B cell (primary cell): ENCODE measurements around the gene PARVB. TPM values are rescaled to one million over a fixed set of nuclear protein-coding genes. Genes with fewer than 3 reads are reported as not detected.

ENCODE experiments used
- ATAC-seq: fragments of 200-7000 bp; cut with Tn5 transposase; one replicate; pipeline ENCODE4 v1.10.0; 2021; ENCODE audit warnings: low read depth, mild to moderate bottlenecking, moderate number of reproducible peaks, moderate library complexity
- CTCF ChIA-PET: fragments of 350-600 bp; sonication (Branson Sonifier 250); formaldehyde crosslinking; loops from one replicate; lab custom pipeline; 2021; ENCODE audit warnings: antibody characterized with exemption, inconsistent platforms; lab: Charles Lee
- POLR2A ChIA-PET: fragments of 350-600 bp; sonication (Branson Sonifier 250); formaldehyde crosslinking; loops from one replicate; lab custom pipeline; 2021; ENCODE audit warnings: antibody characterized with exemption; lab: Charles Lee
- DNase-seq: peaks from one replicate; pipeline ENCODE4 v3.0.0; 2013
- H2AFZ ChIP-seq: 2 replicates; pipeline ENCODE4 v1.6.1; 2012; ENCODE audit warnings: mild to moderate bottlenecking, low read depth, low read length; ENCODE audit not compliant: insufficient read depth, poor library complexity, severe bottlenecking
- H3K27ac ChIP-seq, 2 donors: 1 replicate in 1 of 2; 2 replicates in 1 of 2; pipeline ENCODE4 v1.5.1; 2012 to 2013; ENCODE audit warnings: low read length in 2 of 2, mild to moderate bottlenecking in 2 of 2, moderate library complexity in 1 of 2
- H3K27me3 ChIP-seq, 4 experiments: fragments of 200-600 bp in 1 of 4; sonication (generic) in 1 of 4; replicated peaks in 1 of 4; 1 replicate in 2 of 4; 2 replicates in 2 of 4; pipeline versions ENCODE4 v1.6.1 to v1.7.0; 2013 to 2016; ENCODE audit warnings: low read length in 3 of 4, mild to moderate bottlenecking in 2 of 4, mixed read lengths in 1 of 4, moderate library complexity in 1 of 4; ENCODE audit not compliant: insufficient read depth in 4 of 4, control insufficient read depth in 3 of 4; ENCODE audit errors: control extremely low read depth in 1 of 4
- H3K36me3 ChIP-seq, 2 experiments: replicated peaks in 1 of 2; 1 replicate in 1 of 2; 2 replicates in 1 of 2; pipeline versions ENCODE4 v1.6.1 to v1.7.1; 2013; ENCODE audit warnings: low read length in 1 of 2; ENCODE audit not compliant: insufficient read depth in 2 of 2, control insufficient read depth in 1 of 2; ENCODE audit errors: control extremely low read depth in 1 of 2, extremely low read depth in 1 of 2
- H3K4me1 ChIP-seq, 2 donors: fragments of 200-600 bp in 1 of 2; sonication (generic) in 1 of 2; 1 replicate in 1 of 2; 2 replicates in 1 of 2; pipeline versions ENCODE4 v1.5.1 to v1.6.1; 2013 to 2017; ENCODE audit warnings: low read length in 2 of 2; ENCODE audit not compliant: control insufficient read depth in 2 of 2, insufficient read depth in 2 of 2
- H3K4me2 ChIP-seq: replicated peaks from 2 replicates; pipeline ENCODE3; 2012; ENCODE audit warnings: mild to moderate bottlenecking, low read depth, low read length; ENCODE audit not compliant: poor library complexity, severe bottlenecking
- H3K4me3 ChIP-seq, 5 experiments: fragments of 200-600 bp in 1 of 5; sonication (generic) in 1 of 5; 1 replicate in 3 of 5; 2 replicates in 2 of 5; pipeline versions ENCODE4 v1.5.1 to v1.7.0; 2011 to 2016; ENCODE audit warnings: low read length in 4 of 5, mild to moderate bottlenecking in 4 of 5, low read depth in 2 of 5, control low read depth in 1 of 5, moderate library complexity in 1 of 5; ENCODE audit not compliant: insufficient read depth in 1 of 5; ENCODE audit errors: control extremely low read depth in 1 of 5, extremely low read depth in 1 of 5
- H3K79me2 ChIP-seq: fragments of 200-600 bp; sonication (generic); one replicate; pipeline ENCODE4 v1.6.0; 2016; ENCODE audit warnings: low read length; ENCODE audit not compliant: control insufficient read depth, insufficient read depth
- H3K9ac ChIP-seq: fragments of 200-600 bp; sonication (generic); 2 replicates; pipeline ENCODE4 v1.6.1; 2017; ENCODE audit warnings: mild to moderate bottlenecking, low read length, moderate library complexity
- H3K9me3 ChIP-seq, 3 donors: one replicate each; pipeline versions ENCODE4 v1.6.1 to v1.7.1; 2013; ENCODE audit warnings: low read length in 2 of 3; ENCODE audit not compliant: control insufficient read depth in 2 of 3, insufficient read depth in 1 of 3; ENCODE audit errors: control extremely low read depth in 1 of 3
- H4K20me1 ChIP-seq: 2 replicates; pipeline ENCODE4 v1.6.0; 2012; ENCODE audit warnings: mild to moderate bottlenecking, low read length; ENCODE audit not compliant: insufficient read depth, control insufficient read depth, poor library complexity, severe bottlenecking
- H3K27ac Mint-ChIP-seq: one replicate; pipeline ENCODE4 v1.8.0; 2021; ENCODE audit warnings: mixed read lengths
- H3K27me3 Mint-ChIP-seq: one replicate; pipeline ENCODE4 v1.8.0; 2021; ENCODE audit warnings: mixed read lengths
- H3K4me1 Mint-ChIP-seq: one replicate; pipeline ENCODE4 v1.8.0; 2021; ENCODE audit warnings: mixed read lengths
- H3K4me3 Mint-ChIP-seq: one replicate; pipeline ENCODE4 v1.8.0; 2021; ENCODE audit warnings: mixed read lengths
- H3K9me3 Mint-ChIP-seq: one replicate; pipeline ENCODE4 v1.8.0; 2022; ENCODE audit warnings: mixed read lengths; ENCODE audit not compliant: insufficient read depth
- CTCF ChIP-seq: fragments of 200-600 bp; IDR thresholded peaks from one replicate; pipeline ENCODE4 v1.8.0; 2022; ENCODE audit warnings: antibody characterized with exemption, mild to moderate bottlenecking
- EZH2 ChIP-seq: IDR thresholded peaks from 2 replicates; pipeline ENCODE4 v1.6.1; 2012; ENCODE audit warnings: borderline replicate concordance, low read depth, mild to moderate bottlenecking, moderate library complexity, low read length; ENCODE audit not compliant: insufficient read depth, poor library complexity, severe bottlenecking
- WGBS: methylation state at CpG from one replicate; pipeline ENCODE4 v1.1.5; 2013; ENCODE audit warnings: missing lambda C conversion rate; ENCODE audit not compliant: insufficient coverage; 5-methylcytosine and 5-hydroxymethylcytosine counted together
- intact Hi-C: fragments of 100-400 bp; cut with micrococcal nuclease; formaldehyde crosslinking; loops from one replicate; pipeline ENCODE4 v1.10.0; 2022
- polyA plus RNA-seq: library from polyadenylated mRNA; depleted of rRNA; stranded (reverse); fragments of >200 nt; gene quantifications from 2 replicates; pipeline ENCODE4 v1.2.3, GENCODE V29; 2012
- total RNA-seq, 2 donors: library from RNA; stranded (reverse); fragments of 120-200 nt in 1 of 2; gene quantifications; 1 replicate in 1 of 2; 2 replicates in 1 of 2; pipeline versions ENCODE4 v1.2.3 to v1.2.4, GENCODE V29; 2013 to 2022

The PARVB gene
- total and polyA plus RNA-seq, 2 donors (not counting 1 experiment from before 2014, with no cell fraction given) = 48.0 to 49.4 TPM

GRCh38 chr22:43988116-43988820 is 35.8 kb upstream of the PARVB start:
- Histone ChIP-seq H3K27ac (no peak overlapping the region), H3K9me3 (no peaks in the 10 kb centered on the region), H3K79me2 (peaks cover under 1% of the 10 kb centered on the region), H3K4me3 (no peak overlapping the region), H3K4me1 (peaks cover under 1 to 4% of the 10 kb centered on the region in 2 donors), H4K20me1 (no peaks in the 10 kb centered on the region), H3K36me3 (peaks cover 26 to 65% of the 10 kb centered on the region in 2 experiments), H3K9ac (no peak overlapping the region), H2AFZ (no peak overlapping the region), H3K27me3 (no peaks in the 10 kb centered on the region), H3K4me2 (no peak overlapping the region)
- H3K27me3 Mint-ChIP-seq = no peaks in the 10 kb centered on the region
- intact Hi-C loops = no loop called here
- no peak overlapping the region for H3K4me3 Mint-ChIP-seq
- 94% methylated on average over 7 of the region's 8 CpGs for WGBS
- ATAC-seq (no peak), DNase-seq (no peak)
- H3K27ac Mint-ChIP-seq = no peak overlapping the region
- no peaks in the 10 kb centered on the region for H3K9me3 Mint-ChIP-seq
- peaks cover 3% of the 10 kb centered on the region for H3K4me1 Mint-ChIP-seq
- ChIA-PET CTCF (interaction anchor here (16.2 kb wide), 1 partner anchor 96 kb away, joined by 691 read pairs; no protein-coding TSS in a partner anchor), POLR2A (no interaction called here)
- TF ChIP-seq EZH2 = no peak
- TF ChIP-seq CTCF = no peak

- 100% methylated on average over 3 of the region's 10 CpGs for WGBS
- Mint-ChIP-seq H3K27me3 (no peaks in the 10 kb centered on the region), H3K9me3 (no peaks in the 10 kb centered on the region), H3K4me3 (no peak overlapping the region), H3K27ac (no peak overlapping the region), H3K4me1 (peaks cover 9% of the 10 kb centered on the region)
- TF ChIP-seq CTCF = no peak
- TF ChIP-seq EZH2 = no peak
- Histone ChIP-seq H3K27me3 (no peaks in the 10 kb centered on the region), H4K20me1 (peaks cover 6% of the 10 kb centered on the region), H3K4me2 (no peak overlapping the region), H3K9me3 (no peaks in the 10 kb centered on the region), H3K79me2 (peaks cover 6% of the 10 kb centered on the region), H3K36me3 (peaks cover 26 to 60% of the 10 kb centered on the region in 2 experiments), H3K4me1 (peaks cover 6 to 11% of the 10 kb centered on the region in 2 donors), H2AFZ (no peak overlapping the region), H3K9ac (no peak overlapping the region), H3K27ac (no peak overlapping the region), H3K4me3 (no peak overlapping the region)
- DNase-seq (no peak), ATAC-seq (no peak)
- ChIA-PET CTCF (interaction anchor here (0.9 to 16.2 kb wide), 2 partner anchors 96 to 578 kb away, joined by 3 to 691 read pairs; no protein-coding TSS in a partner anchor), POLR2A (no interaction called here)
- intact Hi-C loops = no loop called here
Observed at GRCh38 chr22:43988960-43989359, 35.1 kb upstream of the PARVB start.
